Neuronal stem cell (in vitro differentiated cells): ENCODE measurements around the gene CDH13.

Experiments
- DNase-seq: peaks from one replicate; pipeline ENCODE4 v3.0.0-alpha.2; 2013; ENCODE audit warnings: low spot score
- H2AFZ ChIP-seq: one replicate; pipeline ENCODE4 v1.6.1; 2013; ENCODE audit warnings: mild to moderate bottlenecking, low read length, inconsistent platforms
- H2AK5ac ChIP-seq: 2 replicates; pipeline ENCODE4 v1.6.1; 2013; ENCODE audit warnings: low read depth, mild to moderate bottlenecking, inconsistent platforms, low read length, moderate library complexity, mixed read lengths
- H2BK120ac ChIP-seq: 2 replicates; pipeline ENCODE4 v1.6.1; 2013; ENCODE audit warnings: low read depth, mild to moderate bottlenecking, inconsistent platforms, low read length, moderate library complexity, mixed read lengths
- H2BK12ac ChIP-seq: one replicate; pipeline ENCODE4 v1.6.1; 2013; ENCODE audit warnings: low read length, inconsistent platforms
- H2BK15ac ChIP-seq: 2 replicates; pipeline ENCODE4 v1.6.1; 2013; ENCODE audit warnings: mild to moderate bottlenecking, low read length, inconsistent platforms, mixed read lengths
- H2BK5ac ChIP-seq: one replicate; pipeline ENCODE4 v1.6.1; 2013; ENCODE audit warnings: inconsistent platforms, mild to moderate bottlenecking, low read length, moderate library complexity
- H3K14ac ChIP-seq: one replicate; pipeline ENCODE4 v1.6.1; 2013; ENCODE audit warnings: low read length, inconsistent platforms
- H3K18ac ChIP-seq: 2 replicates; pipeline ENCODE4 v1.6.1; 2013; ENCODE audit warnings: low read length, inconsistent platforms
- H3K23ac ChIP-seq: 2 replicates; pipeline ENCODE4 v1.6.1; 2013; ENCODE audit warnings: low read depth, mild to moderate bottlenecking, mixed read lengths, low read length, inconsistent platforms; ENCODE audit not compliant: poor library complexity
- H3K27ac ChIP-seq: replicated peaks from 3 replicates; pipeline ENCODE4 v1.5.1; 2013; ENCODE audit warnings: low read length, inconsistent platforms
- H3K27me3 ChIP-seq, 3 experiments: 2 replicates each; pipeline ENCODE4 v1.6.1; 2013; ENCODE audit warnings: low read length in 3 of 3, mild to moderate bottlenecking in 2 of 3, inconsistent platforms in 1 of 3, low read depth in 1 of 3, mixed read lengths in 1 of 3, moderate library complexity in 1 of 3; ENCODE audit not compliant: control insufficient read depth in 3 of 3, insufficient read depth in 3 of 3
- H3K36me3 ChIP-seq, 2 donors: replicated peaks in 1 of 2; 2 replicates each; pipeline ENCODE4 v1.6.1; 2013; ENCODE audit warnings: low read length in 2 of 2; ENCODE audit not compliant: control insufficient read depth in 2 of 2, insufficient read depth in 2 of 2
- H3K4ac ChIP-seq: 2 replicates; pipeline ENCODE4 v1.6.1; 2013; ENCODE audit warnings: inconsistent platforms, mild to moderate bottlenecking, low read length, moderate library complexity
- H3K4me1 ChIP-seq, 2 donors: 1 replicate in 1 of 2; 2 replicates in 1 of 2; pipeline ENCODE4 v1.6.1; 2013; ENCODE audit warnings: low read length in 2 of 2, low read depth in 1 of 2; ENCODE audit not compliant: control insufficient read depth in 2 of 2, insufficient read depth in 1 of 2
- H3K4me2 ChIP-seq: one replicate; pipeline ENCODE4 v1.6.1; 2013; ENCODE audit warnings: mild to moderate bottlenecking, low read length, inconsistent platforms; ENCODE audit not compliant: insufficient read depth, poor library complexity, severe bottlenecking
- H3K4me3 ChIP-seq, 2 donors: 2 replicates each; pipeline ENCODE4 v1.5.1; 2013; ENCODE audit warnings: low read length in 2 of 2, mild to moderate bottlenecking in 2 of 2, inconsistent platforms in 1 of 2, moderate library complexity in 1 of 2
- H3K79me1 ChIP-seq: one replicate; pipeline ENCODE4 v1.6.1; 2013; ENCODE audit warnings: low read depth, mild to moderate bottlenecking, inconsistent platforms, low read length, moderate library complexity
- H3K9ac ChIP-seq: one replicate; pipeline ENCODE4 v1.6.1; 2013; ENCODE audit warnings: mild to moderate bottlenecking, low read depth, low read length, inconsistent platforms; ENCODE audit not compliant: poor library complexity
- H3K9me3 ChIP-seq, 2 donors: replicated peaks in 1 of 2; 2 replicates each; pipeline versions ENCODE3 to v1.6.1; 2013; ENCODE audit warnings: low read length in 2 of 2, mild to moderate bottlenecking in 2 of 2, inconsistent platforms in 1 of 2, low read depth in 1 of 2, mixed read lengths in 1 of 2, moderate library complexity in 1 of 2; ENCODE audit not compliant: control insufficient read depth in 2 of 2, insufficient read depth in 1 of 2
- H4K8ac ChIP-seq: one replicate; pipeline ENCODE4 v1.6.1; 2013; ENCODE audit warnings: low read depth, mild to moderate bottlenecking, inconsistent platforms, low read length, moderate library complexity
- H4K91ac ChIP-seq: one replicate; pipeline ENCODE4 v1.6.1; 2013; ENCODE audit warnings: low read length, low read depth, mild to moderate bottlenecking, inconsistent platforms; ENCODE audit not compliant: poor library complexity
- WGBS, 2 donors: extraction: QIAGEN DNeasy Blood & Tissue Kit; methylation state at CpG; one replicate each; pipeline ENCODE4 v1.1.7; 2013; ENCODE audit warnings: missing lambda C conversion rate in 2 of 2, mixed read lengths in 1 of 2; ENCODE audit not compliant: insufficient read length in 2 of 2, insufficient replicate concordance in 1 of 2; ENCODE audit errors: extremely low coverage in 2 of 2; 5-methylcytosine and 5-hydroxymethylcytosine counted together

CDH13 gene

DNA sequence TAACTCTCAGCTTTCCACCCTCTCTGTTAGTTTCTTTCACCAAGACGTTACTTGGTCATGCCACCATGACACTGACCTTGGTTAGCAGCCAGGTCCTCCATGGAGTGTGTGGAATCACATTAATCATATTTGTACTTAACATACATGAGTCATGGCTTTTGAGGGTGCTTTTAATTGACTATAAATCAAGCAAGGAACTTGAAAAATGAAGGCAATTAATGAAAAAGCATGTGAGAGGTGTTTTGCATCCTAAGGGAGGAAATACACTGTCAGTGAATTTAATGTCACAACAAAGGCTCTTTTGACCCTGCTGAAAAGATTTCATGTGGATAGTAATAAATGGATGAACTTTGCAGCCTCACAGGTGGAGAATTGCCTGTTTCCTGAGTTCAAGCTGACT, 240.7 kb downstream of the CDH13 start:
- Histone ChIP-seq H2BK12ac (no peak overlapping the region), H3K14ac (no peak overlapping the region), H3K79me1 (no peaks in the 10 kb centered on the region), H3K18ac (no peak overlapping the region), H3K23ac (no peak overlapping the region), H3K9ac (no peak overlapping the region), H3K36me3 (no peaks in the 10 kb centered on the region), H3K4me3 (no peak overlapping the region), H3K4ac (no peak overlapping the region), H3K27me3 (no peaks in the 10 kb centered on the region), H3K27ac (no peak overlapping the region), H2AFZ (no peak overlapping the region), H2BK5ac (no peak overlapping the region), H3K4me1 (no peaks in the 10 kb centered on the region), H2BK120ac (no peak overlapping the region), H4K8ac (no peak overlapping the region), H4K91ac (no peak overlapping the region), H3K9me3 (no peaks in the 10 kb centered on the region), H2AK5ac (no peak overlapping the region), H3K4me2 (no peak overlapping the region), H2BK15ac (no peak overlapping the region)
- WGBS, 2 donors, result no CpG with 5 or more reads among the region's 1 CpG
- DNase-seq, result no peak

- H2BK5ac ChIP-seq, result no peak overlapping the region
- H4K91ac ChIP-seq, result no peak overlapping the region
- H3K4me3 ChIP-seq, result no peak overlapping the region
- no peak overlapping the region for H3K4ac ChIP-seq
- no peak overlapping the region for H3K23ac ChIP-seq
- no peak overlapping the region for H2BK120ac ChIP-seq
- WGBS, 2 donors, result no CpG with 5 or more reads among the region's 7 CpGs
- no peak overlapping the region for H3K27ac ChIP-seq
- H3K9ac ChIP-seq, result no peak overlapping the region
- H3K9me3 ChIP-seq, result no peaks in the 10 kb centered on the region
- no peak overlapping the region for H4K8ac ChIP-seq
- H2BK15ac ChIP-seq, result no peak overlapping the region
- no peak overlapping the region for H2BK12ac ChIP-seq
- no peaks in the 10 kb centered on the region for H3K4me1 ChIP-seq
- H3K27me3 ChIP-seq, result no peaks in the 10 kb centered on the region
- no peak overlapping the region for H3K18ac ChIP-seq
- no peak overlapping the region for H2AK5ac ChIP-seq
- no peak for DNase-seq
- no peaks in the 10 kb centered on the region for H3K79me1 ChIP-seq
- no peak overlapping the region for H2AFZ ChIP-seq
- no peak overlapping the region for H3K14ac ChIP-seq
- H3K4me2 ChIP-seq, result no peak overlapping the region
- no peaks in the 10 kb centered on the region for H3K36me3 ChIP-seq
Observed at GRCh38 chr16:82874271-82874670, 247.5 kb downstream of the CDH13 start.

- no CpG with 5 or more reads among the region's 1 CpG for WGBS, 2 donors
- Histone ChIP-seq H3K36me3 (no peaks in the 10 kb centered on the region), H3K79me1 (no peaks in the 10 kb centered on the region), H3K4me3 (no peak overlapping the region), H3K27ac (no peak overlapping the region), H2AK5ac (no peak overlapping the region), H3K27me3 (no peaks in the 10 kb centered on the region), H3K14ac (no peak overlapping the region), H2BK15ac (no peak overlapping the region), H3K4ac (no peak overlapping the region), H2AFZ (no peak overlapping the region), H3K23ac (no peak overlapping the region), H3K4me1 (no peaks in the 10 kb centered on the region), H2BK5ac (no peak overlapping the region), H3K4me2 (no peak overlapping the region), H2BK120ac (no peak overlapping the region), H2BK12ac (no peak overlapping the region), H3K9ac (no peak overlapping the region), H3K9me3 (no peaks in the 10 kb centered on the region), H3K18ac (no peak overlapping the region), H4K91ac (no peak overlapping the region), H4K8ac (no peak overlapping the region)
- DNase-seq, result no peak
Observed at GRCh38 chr16:82874672-82875071, 247.9 kb downstream of the CDH13 start.

GRCh38 chr16:82876951-82877350, 250.2 kb downstream of the CDH13 start:
- no peak overlapping the region for H3K4me2 ChIP-seq
- no peak overlapping the region for H4K8ac ChIP-seq
- no peaks in the 10 kb centered on the region for H3K36me3 ChIP-seq
- no peak overlapping the region for H2BK120ac ChIP-seq
- no peak overlapping the region for H3K14ac ChIP-seq
- H3K4me3 ChIP-seq, result no peak overlapping the region
- no peak for DNase-seq
- no peak overlapping the region for H2BK15ac ChIP-seq
- H2AFZ ChIP-seq, result no peak overlapping the region
- no peak overlapping the region for H2BK5ac ChIP-seq
- H3K27me3 ChIP-seq, result no peaks in the 10 kb centered on the region
- no peak overlapping the region for H3K23ac ChIP-seq
- H3K4ac ChIP-seq, result no peak overlapping the region
- H3K27ac ChIP-seq, result no peak overlapping the region
- no peaks in the 10 kb centered on the region for H3K9me3 ChIP-seq
- peaks cover 0 to 2% of the 10 kb centered on the region in 2 donors for H3K4me1 ChIP-seq
- H4K91ac ChIP-seq, result no peak overlapping the region
- H2AK5ac ChIP-seq, result no peak overlapping the region
- H3K9ac ChIP-seq, result no peak overlapping the region
- no peak overlapping the region for H3K18ac ChIP-seq
- no peak overlapping the region for H2BK12ac ChIP-seq
- no peaks in the 10 kb centered on the region for H3K79me1 ChIP-seq
